HepG2 (cell line): ENCODE data around the gene ABI3. TPM values are rescaled to one million over a fixed set of nuclear protein-coding genes. Genes with fewer than 3 reads are reported as not detected.

Experiments used
- ATAC-seq: fragments of 200-7000 bp; cut with Tn5 transposase; 3 replicates; pipeline ENCODE4 v1.9.1; 2020; ENCODE audit warnings: mild to moderate bottlenecking, moderate library complexity
- BruUV-seq: library from RNA; stranded (reverse); fragments of 400-500 nt; replicated peaks from 2 replicates; lab custom pipeline; 2021; lab: Mats Ljungman, UMichigan
- CTCF ChIA-PET: fragments of 300-600 bp; formaldehyde crosslinking; extraction: SDS; loops from one replicate; lab custom pipeline; 2021; ENCODE audit warnings: low total read pairs, inconsistent platforms, low intra/inter-chr PET ratio; lab: Yijun Ruan, JAX
- POLR2A ChIA-PET: fragments of 350-600 bp; sonication (Branson Sonifier 250); formaldehyde crosslinking; loops from one replicate; lab custom pipeline; 2020; ENCODE audit warnings: antibody characterized with exemption, inconsistent platforms; lab: Yijun Ruan, JAX
- DNase-seq: peaks from one replicate; pipeline ENCODE4 v3.0.0-alpha.2; 2015; ENCODE audit warnings: low spot score
- FAIRE-seq: peaks from 3 replicates; lab custom pipeline; 2011; peaks lifted over from hg19 to GRCh38; lab: Jason Lieb, UNC
- H2AFZ ChIP-seq: one replicate; pipeline ENCODE4 v1.6.1; 2011; ENCODE audit warnings: low read length, inconsistent platforms
- H3K27ac ChIP-seq: fragments of 300-600 bp; 3 replicates; pipeline ENCODE4 v1.8.0; 2011; ENCODE audit warnings: mixed run types, mild to moderate bottlenecking, mixed read lengths, low read length, inconsistent platforms; ENCODE audit not compliant: insufficient read depth; ENCODE audit errors: extremely low read length
- H3K27me3 ChIP-seq, 2 experiments: fragments of 200-600 bp in 1 of 2; 2 replicates in 1 of 2; 3 replicates in 1 of 2; pipeline versions ENCODE4 v1.6.0 to v1.8.0; 2011; ENCODE audit warnings: low read length in 2 of 2, mild to moderate bottlenecking in 2 of 2, moderate library complexity in 2 of 2, inconsistent platforms in 1 of 2; ENCODE audit not compliant: insufficient read depth in 2 of 2, control insufficient read depth in 1 of 2
- H3K36me3 ChIP-seq, 2 experiments: fragments of 200-600 bp in 1 of 2; replicated peaks in 1 of 2; 2 replicates in 1 of 2; 3 replicates in 1 of 2; pipeline versions ENCODE4 v1.5.1 to v1.8.0; 2011; ENCODE audit warnings: low read length in 2 of 2, inconsistent platforms in 1 of 2; ENCODE audit not compliant: insufficient read depth in 2 of 2, control insufficient read depth in 1 of 2
- H3K4me1 ChIP-seq: 2 replicates; pipeline ENCODE4 v1.5.1; 2012; ENCODE audit warnings: low read length, inconsistent platforms; ENCODE audit not compliant: insufficient read depth
- H3K4me2 ChIP-seq: 2 replicates; pipeline ENCODE4 v1.6.0; 2011; ENCODE audit warnings: low read depth, low read length, inconsistent platforms
- H3K4me3 ChIP-seq, 3 experiments: fragments of 200-600 bp in 1 of 3; sonication (generic), shearing (Covaris generic) in 1 of 3; replicated peaks in 1 of 3; 2 replicates each; pipeline ENCODE4 v1.5.1; 2011 to 2016; ENCODE audit warnings: low read length in 3 of 3, inconsistent platforms in 2 of 3, low read depth in 2 of 3, mild to moderate bottlenecking in 2 of 3, control low read depth in 1 of 3, mixed read lengths in 1 of 3; ENCODE audit not compliant: insufficient read depth in 1 of 3
- H3K79me2 ChIP-seq: one replicate; pipeline ENCODE4 v1.6.1; 2011; ENCODE audit warnings: low read length, inconsistent platforms; ENCODE audit not compliant: insufficient read depth
- H3K9ac ChIP-seq: 2 replicates; pipeline ENCODE4 v1.6.0; 2011; ENCODE audit warnings: mild to moderate bottlenecking, low read depth, low read length, inconsistent platforms; ENCODE audit not compliant: insufficient read depth
- H3K9me3 ChIP-seq: 2 replicates; pipeline ENCODE4 v1.5.1; 2012; ENCODE audit warnings: mild to moderate bottlenecking, low read length
- H4K20me1 ChIP-seq: 2 replicates; pipeline ENCODE4 v1.6.0; 2011; ENCODE audit warnings: inconsistent platforms, mild to moderate bottlenecking, low read length, moderate library complexity; ENCODE audit not compliant: insufficient read depth
- REXO4 ChIP-seq: sonication (generic); formaldehyde crosslinking; IDR thresholded peaks from 2 replicates; pipeline ENCODE4 v1.8.0; 2022; ENCODE audit warnings: missing genetic modification reagents, mild to moderate bottlenecking, borderline replicate concordance
- TEAD3 ChIP-seq: optimal IDR thresholded peaks from 2 replicates; pipeline ENCODE3; 2016; ENCODE audit warnings: borderline replicate concordance
- ZMYM3 ChIP-seq: sonication (generic); formaldehyde crosslinking; IDR thresholded peaks from 2 replicates; pipeline ENCODE4 v1.5.1; 2020; ENCODE audit warnings: mild to moderate bottlenecking, missing genetic modification reagents
- ZNF121 ChIP-seq: sonication (generic); formaldehyde crosslinking; IDR thresholded peaks from 2 replicates; pipeline ENCODE4 v1.5.0; 2020; ENCODE audit warnings: mild to moderate bottlenecking, missing genetic modification reagents
- WGBS: methylation state at CpG from one replicate; pipeline ENCODE4 v1.1.6; 2017; ENCODE audit warnings: low lambda C conversion rate; 5-methylcytosine and 5-hydroxymethylcytosine counted together
- in situ Hi-C: cut with HindIII; loops from 2 replicates; pipeline ENCODE4 v1.10.0; 2017; ENCODE audit warnings: low pct_unique_long_range_greater_than_20kb; ENCODE audit not compliant: extremely low pct_ligation_motif_present
- intact Hi-C: fragments of 100-400 bp; cut with micrococcal nuclease; formaldehyde crosslinking; loops from one replicate; pipeline ENCODE4 v1.10.0; 2022; ENCODE audit not compliant: unreplicated experiment
- polyA plus RNA-seq, 8 experiments: library from polyadenylated mRNA; depleted of rRNA in 3 of 8; stranded (reverse) in 7 of 8; unstranded in 1 of 8; fragments of >200 nt; fragmentation: Illumina TruSeq in 4 of 8; extraction: Trizol in 4 of 8; gene quantifications; 2 replicates each; pipeline versions ENCODE4 v1.2.1 to v1.2.3, GENCODE V29; 2011 to 2016; ENCODE audit warnings: low read depth in 4 of 8, missing spikeins in 1 of 8, mixed read lengths in 1 of 8; ENCODE audit not compliant: insufficient read depth in 1 of 8
- total RNA-seq, 5 experiments: library from RNA; depleted of rRNA; stranded (reverse); fragments of >200 nt; fragmentation: Illumina TruSeq; extraction: Trizol; gene quantifications; 2 replicates each; pipeline ENCODE4 v1.2.3, GENCODE V29; 2016; ENCODE audit warnings: low read depth in 1 of 5
- TF ChIP-seq, protein P1 (sequence below): sonication (generic); formaldehyde crosslinking; IDR thresholded peaks from 2 replicates; pipeline ENCODE4 v1.5.0; 2020; ENCODE audit warnings: mild to moderate bottlenecking, missing genetic modification reagents
- TF ChIP-seq, protein P2 (sequence below): IDR thresholded peaks from 2 replicates; pipeline ENCODE4 v1.6.1; 2016; ENCODE audit warnings: control low read depth

The ABI3 gene
- total and polyA plus RNA-seq, 2 of the 13 experiments (the other 11 are each of a cell fraction or from before 2014, with no cell fraction given), result not detected

DNA sequence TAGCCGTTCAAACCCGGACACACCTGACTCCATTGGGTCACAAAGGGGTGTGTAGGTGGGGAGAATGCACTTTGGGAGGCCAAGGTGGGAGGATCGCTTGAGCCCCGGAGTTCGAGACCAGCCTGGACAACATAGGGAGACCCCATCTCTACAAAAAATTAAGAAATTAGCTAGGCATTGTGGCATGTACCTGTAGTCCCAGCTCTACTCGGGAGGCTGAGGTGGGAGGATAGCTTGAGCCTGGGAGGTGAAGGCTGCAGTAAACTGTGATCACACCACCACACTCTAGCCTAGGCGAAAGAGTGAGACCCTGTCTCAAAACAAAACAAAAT lies 21.0 kb downstream of the ABI3 start:
- Histone ChIP-seq H3K4me3 (peak overlapping the region in 2 of 3 experiments; percentile 70 to 74; a peak in 1 of 6 replicates), H2AFZ (no peak overlapping the region), H3K27me3 (peaks cover 2 to 39% of the 10 kb centered on the region in 2 experiments; a peak in 4 of 5 replicates), H3K27ac (no peak overlapping the region), H3K9me3 (no peaks in the 10 kb centered on the region), H3K4me1 (peaks cover 32% of the 10 kb centered on the region), H4K20me1 (no peaks in the 10 kb centered on the region), H3K9ac (no peak overlapping the region), H3K4me2 (peak overlapping the region; percentile 84), H3K36me3 (no peaks in the 10 kb centered on the region), H3K79me2 (no peaks in the 10 kb centered on the region)
- TF ChIP-seq, protein P1, sequence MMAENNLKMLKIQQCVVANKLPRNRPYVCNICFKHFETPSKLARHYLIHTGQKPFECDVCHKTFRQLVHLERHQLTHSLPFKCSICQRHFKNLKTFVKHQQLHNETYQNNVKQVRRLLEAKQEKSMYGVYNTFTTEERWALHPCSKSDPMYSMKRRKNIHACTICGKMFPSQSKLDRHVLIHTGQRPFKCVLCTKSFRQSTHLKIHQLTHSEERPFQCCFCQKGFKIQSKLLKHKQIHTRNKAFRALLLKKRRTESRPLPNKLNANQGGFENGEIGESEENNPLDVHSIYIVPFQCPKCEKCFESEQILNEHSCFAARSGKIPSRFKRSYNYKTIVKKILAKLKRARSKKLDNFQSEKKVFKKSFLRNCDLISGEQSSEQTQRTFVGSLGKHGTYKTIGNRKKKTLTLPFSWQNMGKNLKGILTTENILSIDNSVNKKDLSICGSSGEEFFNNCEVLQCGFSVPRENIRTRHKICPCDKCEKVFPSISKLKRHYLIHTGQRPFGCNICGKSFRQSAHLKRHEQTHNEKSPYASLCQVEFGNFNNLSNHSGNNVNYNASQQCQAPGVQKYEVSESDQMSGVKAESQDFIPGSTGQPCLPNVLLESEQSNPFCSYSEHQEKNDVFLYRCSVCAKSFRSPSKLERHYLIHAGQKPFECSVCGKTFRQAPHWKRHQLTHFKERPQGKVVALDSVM (CRISPR knock-in tag), result peak; percentile 82
- TF ChIP-seq, protein P2, sequence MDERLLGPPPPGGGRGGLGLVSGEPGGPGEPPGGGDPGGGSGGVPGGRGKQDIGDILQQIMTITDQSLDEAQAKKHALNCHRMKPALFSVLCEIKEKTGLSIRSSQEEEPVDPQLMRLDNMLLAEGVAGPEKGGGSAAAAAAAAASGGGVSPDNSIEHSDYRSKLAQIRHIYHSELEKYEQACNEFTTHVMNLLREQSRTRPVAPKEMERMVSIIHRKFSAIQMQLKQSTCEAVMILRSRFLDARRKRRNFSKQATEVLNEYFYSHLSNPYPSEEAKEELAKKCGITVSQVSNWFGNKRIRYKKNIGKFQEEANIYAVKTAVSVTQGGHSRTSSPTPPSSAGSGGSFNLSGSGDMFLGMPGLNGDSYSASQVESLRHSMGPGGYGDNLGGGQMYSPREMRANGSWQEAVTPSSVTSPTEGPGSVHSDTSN (CRISPR knock-in tag), result no peak
- TF ChIP-seq ZMYM3 (CRISPR knock-in tag), result 0 out of 2 replicates have a peak, but pooled peaks have one; percentile 18
- TF ChIP-seq ZNF121 (CRISPR knock-in tag), result peak; percentile 66; the same call in 1 of the 2 replicates
- no peak for FAIRE-seq
- intact Hi-C loops, result no loop called here
- ChIA-PET POLR2A (no interaction called here), CTCF (no interaction called here)
- no peak for DNase-seq
- in situ Hi-C loops, result no loop called here
- ATAC-seq, result no peak
- BruUV-seq, result no TSS peak
- 45% methylated on average over 7 of the region's 7 CpGs for WGBS

DNA sequence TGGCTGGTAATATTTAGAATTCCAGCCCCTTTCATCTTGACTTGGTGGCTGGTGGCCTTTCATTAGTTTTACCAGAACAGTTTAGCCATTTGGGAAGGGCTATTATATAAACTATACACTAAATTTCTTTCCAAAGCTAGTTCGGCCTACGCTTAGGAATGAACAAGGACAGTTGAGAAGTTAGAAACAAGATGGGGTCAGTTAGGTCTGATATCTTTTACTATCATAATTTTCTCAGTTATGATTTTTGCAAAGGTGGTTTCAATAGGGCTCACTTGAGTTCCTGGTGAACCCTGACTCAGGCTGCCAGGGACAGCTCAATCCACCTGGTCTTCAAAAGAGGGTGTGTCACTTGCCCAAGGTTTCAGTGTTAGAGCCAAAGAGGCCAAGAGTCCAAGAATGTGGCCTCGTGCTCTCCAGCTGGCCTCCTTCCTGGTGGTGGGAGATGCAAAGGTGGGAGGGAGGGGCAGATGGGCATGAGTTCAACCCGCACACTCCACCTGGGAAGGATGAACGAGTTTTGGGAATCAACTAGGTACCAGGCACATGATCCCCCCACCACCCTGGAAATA lies 24.1 kb downstream of the ABI3 start:
- H3K27ac ChIP-seq, result no peak overlapping the region
- ChIA-PET CTCF (no interaction called here), POLR2A (no interaction called here)
- no peaks in the 10 kb centered on the region for H3K9me3 ChIP-seq
- FAIRE-seq, result no peak
- no peak for ATAC-seq
- H3K36me3 ChIP-seq, result no peaks in the 10 kb centered on the region
- no peak for DNase-seq
- TF ChIP-seq REXO4 (CRISPR knock-in tag) (no peak), TEAD3 (CRISPR knock-in tag) (peak; percentile 39)
- no peak overlapping the region for H2AFZ ChIP-seq
- intact Hi-C loops (no loop called here), in situ Hi-C loops (no loop called here)
- no peak overlapping the region for H3K4me2 ChIP-seq
- H4K20me1 ChIP-seq, result no peaks in the 10 kb centered on the region
- H3K79me2 ChIP-seq, result no peaks in the 10 kb centered on the region
- no TSS peak for BruUV-seq
- H3K4me1 ChIP-seq, result peaks cover 28% of the 10 kb centered on the region
- H3K9ac ChIP-seq, result no peak overlapping the region
- H3K4me3 ChIP-seq, result no peak overlapping the region
- peaks cover 2 to 21% of the 10 kb centered on the region in 2 experiments; a peak in 4 of 5 replicates for H3K27me3 ChIP-seq
- 39% methylated on average over 5 of the region's 5 CpGs for WGBS
